GM23338 (cell line): ENCODE measurements around the gene PPFIBP1.

ENCODE experiments used
- CREB1 ChIP-seq: fragments of 250-450 bp; sonication (Bioruptor Pico); IDR thresholded peaks from 2 replicates; pipeline ENCODE4 v1.5.0; 2020; ENCODE audit warnings: low read depth, mild to moderate bottlenecking, moderate library complexity
- EZH2 ChIP-seq: fragments of 200-600 bp; sonication (generic); IDR thresholded peaks from one replicate; pipeline ENCODE4 v1.8.0; 2017; ENCODE audit warnings: antibody characterized with exemption, mild to moderate bottlenecking, low read depth; ENCODE audit not compliant: unreplicated experiment
- EZH2phosphoT487 ChIP-seq: fragments of 200-600 bp; sonication (generic); IDR thresholded peaks from one replicate; pipeline ENCODE4 v1.8.1; 2018; ENCODE audit warnings: antibody characterized with exemption; ENCODE audit not compliant: unreplicated experiment
- JUNB ChIP-seq: IDR thresholded peaks from one replicate; pipeline ENCODE4 v1.6.1; 2016; ENCODE audit warnings: antibody characterized with exemption; ENCODE audit not compliant: unreplicated experiment
- NANOG ChIP-seq: IDR thresholded peaks from 2 replicates; pipeline ENCODE4 v1.6.1; 2016; ENCODE audit warnings: antibody characterized with exemption, borderline replicate concordance
- POLR2AphosphoS5 ChIP-seq: IDR thresholded peaks from 2 replicates; pipeline ENCODE4 v1.6.1; 2016; ENCODE audit warnings: antibody characterized with exemption, low read depth
- TF ChIP-seq, protein P1 (sequence below), 2 experiments: fragments of 200-600 bp in 1 of 2; sonication (generic) in 1 of 2; conservative IDR thresholded peaks; 2 replicates each; pipeline versions ENCODE4 v1.5.1 to v1.6.1; 2016 to 2017; ENCODE audit warnings: antibody characterized with exemption in 2 of 2, low read depth in 2 of 2, mild to moderate bottlenecking in 2 of 2, moderate library complexity in 1 of 2
- TF ChIP-seq, protein P2 (sequence below): IDR thresholded peaks from one replicate; pipeline ENCODE4 v1.6.1; 2018; ENCODE audit warnings: antibody characterized with exemption; ENCODE audit not compliant: unreplicated experiment
- TF ChIP-seq, protein P3 (sequence below): IDR thresholded peaks from 2 replicates; pipeline ENCODE4 v1.6.1; 2016; ENCODE audit warnings: antibody characterized with exemption

DNA sequence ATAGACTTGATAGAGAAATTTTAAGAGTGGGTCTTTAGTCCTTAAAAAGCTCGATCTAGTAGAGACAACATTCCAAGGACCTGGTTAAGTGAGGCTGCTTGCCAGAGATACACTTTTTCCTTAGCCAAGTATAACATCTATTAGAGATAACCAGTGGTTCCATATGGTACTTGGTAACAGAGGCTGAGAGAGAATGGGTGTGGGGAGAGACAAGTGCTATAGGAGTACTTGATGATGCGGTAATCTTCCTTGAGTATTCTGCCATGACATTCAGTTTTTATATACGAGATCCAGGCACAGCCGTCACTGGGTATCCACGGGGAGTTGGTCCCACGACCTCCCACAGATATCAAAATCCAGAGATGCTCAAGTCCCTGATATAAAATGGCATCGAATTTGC lies 94.8 kb downstream of the PPFIBP1 start:
- TF ChIP-seq, protein P1, sequence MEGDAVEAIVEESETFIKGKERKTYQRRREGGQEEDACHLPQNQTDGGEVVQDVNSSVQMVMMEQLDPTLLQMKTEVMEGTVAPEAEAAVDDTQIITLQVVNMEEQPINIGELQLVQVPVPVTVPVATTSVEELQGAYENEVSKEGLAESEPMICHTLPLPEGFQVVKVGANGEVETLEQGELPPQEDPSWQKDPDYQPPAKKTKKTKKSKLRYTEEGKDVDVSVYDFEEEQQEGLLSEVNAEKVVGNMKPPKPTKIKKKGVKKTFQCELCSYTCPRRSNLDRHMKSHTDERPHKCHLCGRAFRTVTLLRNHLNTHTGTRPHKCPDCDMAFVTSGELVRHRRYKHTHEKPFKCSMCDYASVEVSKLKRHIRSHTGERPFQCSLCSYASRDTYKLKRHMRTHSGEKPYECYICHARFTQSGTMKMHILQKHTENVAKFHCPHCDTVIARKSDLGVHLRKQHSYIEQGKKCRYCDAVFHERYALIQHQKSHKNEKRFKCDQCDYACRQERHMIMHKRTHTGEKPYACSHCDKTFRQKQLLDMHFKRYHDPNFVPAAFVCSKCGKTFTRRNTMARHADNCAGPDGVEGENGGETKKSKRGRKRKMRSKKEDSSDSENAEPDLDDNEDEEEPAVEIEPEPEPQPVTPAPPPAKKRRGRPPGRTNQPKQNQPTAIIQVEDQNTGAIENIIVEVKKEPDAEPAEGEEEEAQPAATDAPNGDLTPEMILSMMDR (conservative IDR thresholded peaks at IDR 0.05; ENCODE audit: low read depth in 2 of 2) = no peak
- no peak for TF ChIP-seq POLR2AphosphoS5
- TF ChIP-seq, protein P2, sequence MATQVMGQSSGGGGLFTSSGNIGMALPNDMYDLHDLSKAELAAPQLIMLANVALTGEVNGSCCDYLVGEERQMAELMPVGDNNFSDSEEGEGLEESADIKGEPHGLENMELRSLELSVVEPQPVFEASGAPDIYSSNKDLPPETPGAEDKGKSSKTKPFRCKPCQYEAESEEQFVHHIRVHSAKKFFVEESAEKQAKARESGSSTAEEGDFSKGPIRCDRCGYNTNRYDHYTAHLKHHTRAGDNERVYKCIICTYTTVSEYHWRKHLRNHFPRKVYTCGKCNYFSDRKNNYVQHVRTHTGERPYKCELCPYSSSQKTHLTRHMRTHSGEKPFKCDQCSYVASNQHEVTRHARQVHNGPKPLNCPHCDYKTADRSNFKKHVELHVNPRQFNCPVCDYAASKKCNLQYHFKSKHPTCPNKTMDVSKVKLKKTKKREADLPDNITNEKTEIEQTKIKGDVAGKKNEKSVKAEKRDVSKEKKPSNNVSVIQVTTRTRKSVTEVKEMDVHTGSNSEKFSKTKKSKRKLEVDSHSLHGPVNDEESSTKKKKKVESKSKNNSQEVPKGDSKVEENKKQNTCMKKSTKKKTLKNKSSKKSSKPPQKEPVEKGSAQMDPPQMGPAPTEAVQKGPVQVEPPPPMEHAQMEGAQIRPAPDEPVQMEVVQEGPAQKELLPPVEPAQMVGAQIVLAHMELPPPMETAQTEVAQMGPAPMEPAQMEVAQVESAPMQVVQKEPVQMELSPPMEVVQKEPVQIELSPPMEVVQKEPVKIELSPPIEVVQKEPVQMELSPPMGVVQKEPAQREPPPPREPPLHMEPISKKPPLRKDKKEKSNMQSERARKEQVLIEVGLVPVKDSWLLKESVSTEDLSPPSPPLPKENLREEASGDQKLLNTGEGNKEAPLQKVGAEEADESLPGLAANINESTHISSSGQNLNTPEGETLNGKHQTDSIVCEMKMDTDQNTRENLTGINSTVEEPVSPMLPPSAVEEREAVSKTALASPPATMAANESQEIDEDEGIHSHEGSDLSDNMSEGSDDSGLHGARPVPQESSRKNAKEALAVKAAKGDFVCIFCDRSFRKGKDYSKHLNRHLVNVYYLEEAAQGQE = no peak
- TF ChIP-seq CREB1 = no peak
- no peak for TF ChIP-seq JUNB
- no peak for TF ChIP-seq EZH2phosphoT487
- no peak for TF ChIP-seq NANOG
- TF ChIP-seq EZH2 = no peak
- TF ChIP-seq, protein P3, sequence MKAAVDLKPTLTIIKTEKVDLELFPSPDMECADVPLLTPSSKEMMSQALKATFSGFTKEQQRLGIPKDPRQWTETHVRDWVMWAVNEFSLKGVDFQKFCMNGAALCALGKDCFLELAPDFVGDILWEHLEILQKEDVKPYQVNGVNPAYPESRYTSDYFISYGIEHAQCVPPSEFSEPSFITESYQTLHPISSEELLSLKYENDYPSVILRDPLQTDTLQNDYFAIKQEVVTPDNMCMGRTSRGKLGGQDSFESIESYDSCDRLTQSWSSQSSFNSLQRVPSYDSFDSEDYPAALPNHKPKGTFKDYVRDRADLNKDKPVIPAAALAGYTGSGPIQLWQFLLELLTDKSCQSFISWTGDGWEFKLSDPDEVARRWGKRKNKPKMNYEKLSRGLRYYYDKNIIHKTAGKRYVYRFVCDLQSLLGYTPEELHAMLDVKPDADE = no peak
